MV-4-11 (cell line): ENCODE measurements around the gene KCNF1.

Experiments
- DNase-seq: peaks from one replicate; lab custom pipeline; 2025; lab: John Stamatoyannopoulos, UW

Gene KCNF1

GRCh38 chr2:10879624-10880585 lies 31.8 kb upstream of the KCNF1 start:
- no peak for DNase-seq

GRCh38 chr2:10880586-10881321 lies 31.0 kb upstream of the KCNF1 start:
- DNase-seq = peak; percentile 96

- DNase-seq = no peak
These were observed 29.2 kb upstream of the KCNF1 start for GRCh38 chr2:10882568-10882967.

- DNase-seq = no peak
These were observed 28.7 kb upstream of the KCNF1 start for GRCh38 chr2:10883066-10883465.

GRCh38 chr2:10883801-10884478 lies 27.8 kb upstream of the KCNF1 start:
- no peak for DNase-seq

- no peak for DNase-seq
These were observed 27.2 kb upstream of the KCNF1 start for GRCh38 chr2:10884574-10884975.

GRCh38 chr2:10885094-10885860 lies 26.5 kb upstream of the KCNF1 start:
- DNase-seq = no peak

- DNase-seq = no peak
These were observed 24.3 kb upstream of the KCNF1 start for GRCh38 chr2:10887476-10887875.

GRCh38 chr2:10889651-10890215 lies 22.0 kb upstream of the KCNF1 start:
- no peak for DNase-seq

GRCh38 chr2:10890706-10891270 lies 20.9 kb upstream of the KCNF1 start:
- no peak for DNase-seq

GRCh38 chr2:10891390-10891789 lies 20.3 kb upstream of the KCNF1 start:
- no peak for DNase-seq

- DNase-seq = no peak
These were observed 19.9 kb upstream of the KCNF1 start for GRCh38 chr2:10891848-10892247.

GRCh38 chr2:10892316-10892715 lies 19.4 kb upstream of the KCNF1 start:
- no peak for DNase-seq

GRCh38 chr2:10892796-10893350 lies 18.9 kb upstream of the KCNF1 start:
- no peak for DNase-seq

- DNase-seq = no peak
These were observed 17.3 kb upstream of the KCNF1 start for GRCh38 chr2:10894264-10894935.

- no peak for DNase-seq
These were observed 16.5 kb upstream of the KCNF1 start for GRCh38 chr2:10895231-10895630.

- peak; percentile 32 for DNase-seq
These were observed 13.8 kb upstream of the KCNF1 start for GRCh38 chr2:10897956-10898355.

- peak; percentile 82 for DNase-seq
These were observed 11.3 kb upstream of the KCNF1 start for GRCh38 chr2:10900216-10901109.
